T-cell (primary cell): ENCODE measurements around the gene TCP11. TPM values are rescaled to one million over a fixed set of nuclear protein-coding genes. Genes with fewer than 3 reads are reported as not detected.

Experiments used
- ATAC-seq, 4 experiments: fragments of 200-7000 bp in 3 of 4; fragments of 150-1000 bp in 1 of 4; cut with Tn5 transposase; replicated peaks in 1 of 4; 1 replicate in 3 of 4; 2 replicates in 1 of 4; pipeline ENCODE4 v1.10.0; 2021; ENCODE audit warnings: moderate library complexity in 3 of 4, mild to moderate bottlenecking in 2 of 4, moderate number of reproducible peaks in 1 of 4
- CTCF ChIA-PET, 2 donors: fragments of 300-600 bp; sonication (Branson Sonifier 250); formaldehyde crosslinking; loops; one replicate each; lab custom pipeline; 2022; ENCODE audit warnings: antibody characterized with exemption in 2 of 2; lab: Charles Lee
- POLR2A ChIA-PET, 2 donors: fragments of 300-600 bp; sonication (Branson Sonifier 250); formaldehyde crosslinking; loops; one replicate each; lab custom pipeline; 2022; ENCODE audit warnings: antibody characterized with exemption in 2 of 2; lab: Charles Lee
- DNase-seq, 35 experiments: peaks; one replicate each; pipeline versions ENCODE4 v3.0.0 to v3.0.0-alpha.2; 2013 to 2023
- H3K27ac ChIP-seq: one replicate; pipeline ENCODE4 v1.5.1; 2013; ENCODE audit warnings: low read length
- H3K27me3 ChIP-seq, 2 experiments: replicated peaks in 1 of 2; 1 replicate in 1 of 2; 2 replicates in 1 of 2; pipeline versions ENCODE4 v1.6.1 to v1.7.0; 2013; ENCODE audit warnings: low read length in 1 of 2, mixed read lengths in 1 of 2; ENCODE audit not compliant: control insufficient read depth in 2 of 2, insufficient read depth in 2 of 2; ENCODE audit errors: extremely low read depth in 1 of 2
- H3K36me3 ChIP-seq, 2 donors: 1 replicate in 1 of 2; 2 replicates in 1 of 2; pipeline versions ENCODE4 v1.6.1 to v1.7.0; 2013; ENCODE audit warnings: low read length in 1 of 2; ENCODE audit not compliant: control insufficient read depth in 2 of 2, insufficient read depth in 1 of 2; ENCODE audit errors: extremely low read depth in 1 of 2
- H3K4me1 ChIP-seq, 2 experiments: 1 replicate in 1 of 2; 2 replicates in 1 of 2; pipeline versions ENCODE4 v1.6.1 to v1.7.0; 2013; ENCODE audit warnings: low read length in 2 of 2, mixed read lengths in 1 of 2; ENCODE audit not compliant: insufficient read depth in 2 of 2, control insufficient read depth in 1 of 2; ENCODE audit errors: extremely low read depth in 1 of 2
- H3K4me3 ChIP-seq, 2 donors: 1 replicate in 1 of 2; 2 replicates in 1 of 2; pipeline versions ENCODE4 v1.5.1 to v1.7.0; 2013; ENCODE audit warnings: mild to moderate bottlenecking in 2 of 2, low read length in 1 of 2, moderate library complexity in 1 of 2; ENCODE audit not compliant: control insufficient read depth in 1 of 2; ENCODE audit errors: extremely low read depth in 1 of 2
- H3K9me3 ChIP-seq: 2 replicates; pipeline ENCODE4 v1.7.0; 2013
- H3K27ac Mint-ChIP-seq, 2 donors: one replicate each; pipeline ENCODE4 v1.8.0; 2020 to 2021; ENCODE audit warnings: mild to moderate bottlenecking in 2 of 2, mixed read lengths in 2 of 2
- H3K27me3 Mint-ChIP-seq, 2 donors: one replicate each; pipeline ENCODE4 v1.8.0; 2021 to 2022; ENCODE audit warnings: mixed read lengths in 2 of 2
- H3K36me3 Mint-ChIP-seq: one replicate; pipeline ENCODE4 v1.8.0; 2021; ENCODE audit warnings: mixed read lengths
- H3K4me1 Mint-ChIP-seq, 3 donors: one replicate each; pipeline ENCODE4 v1.8.0; 2020 to 2022; ENCODE audit warnings: mixed read lengths in 3 of 3, mild to moderate bottlenecking in 1 of 3
- H3K4me3 Mint-ChIP-seq, 3 donors: one replicate each; pipeline ENCODE4 v1.8.0; 2020 to 2022; ENCODE audit warnings: mild to moderate bottlenecking in 3 of 3, mixed read lengths in 3 of 3, moderate library complexity in 3 of 3
- H3K9me3 Mint-ChIP-seq, 3 donors: one replicate each; pipeline ENCODE4 v1.8.0; 2020 to 2022; ENCODE audit warnings: mixed read lengths in 3 of 3
- WGBS: methylation state at CpG from one replicate; pipeline ENCODE4 v1.1.5; 2013; ENCODE audit warnings: missing lambda C conversion rate; ENCODE audit not compliant: insufficient coverage; 5-methylcytosine and 5-hydroxymethylcytosine counted together
- total RNA-seq, 35 experiments: library from RNA in 6 of 35; stranded (reverse) in 6 of 35; fragments of 120-200 nt in 1 of 35; gene quantifications; one replicate each; pipeline versions ENCODE4 v1.2.1 to v1.2.4 and lab custom pipeline; 2013 to 2026

The TCP11 gene
- total RNA-seq, 5 donors from 2014 or later (not counting 1 experiment from before 2014, with no cell fraction given), result not detected

DNA sequence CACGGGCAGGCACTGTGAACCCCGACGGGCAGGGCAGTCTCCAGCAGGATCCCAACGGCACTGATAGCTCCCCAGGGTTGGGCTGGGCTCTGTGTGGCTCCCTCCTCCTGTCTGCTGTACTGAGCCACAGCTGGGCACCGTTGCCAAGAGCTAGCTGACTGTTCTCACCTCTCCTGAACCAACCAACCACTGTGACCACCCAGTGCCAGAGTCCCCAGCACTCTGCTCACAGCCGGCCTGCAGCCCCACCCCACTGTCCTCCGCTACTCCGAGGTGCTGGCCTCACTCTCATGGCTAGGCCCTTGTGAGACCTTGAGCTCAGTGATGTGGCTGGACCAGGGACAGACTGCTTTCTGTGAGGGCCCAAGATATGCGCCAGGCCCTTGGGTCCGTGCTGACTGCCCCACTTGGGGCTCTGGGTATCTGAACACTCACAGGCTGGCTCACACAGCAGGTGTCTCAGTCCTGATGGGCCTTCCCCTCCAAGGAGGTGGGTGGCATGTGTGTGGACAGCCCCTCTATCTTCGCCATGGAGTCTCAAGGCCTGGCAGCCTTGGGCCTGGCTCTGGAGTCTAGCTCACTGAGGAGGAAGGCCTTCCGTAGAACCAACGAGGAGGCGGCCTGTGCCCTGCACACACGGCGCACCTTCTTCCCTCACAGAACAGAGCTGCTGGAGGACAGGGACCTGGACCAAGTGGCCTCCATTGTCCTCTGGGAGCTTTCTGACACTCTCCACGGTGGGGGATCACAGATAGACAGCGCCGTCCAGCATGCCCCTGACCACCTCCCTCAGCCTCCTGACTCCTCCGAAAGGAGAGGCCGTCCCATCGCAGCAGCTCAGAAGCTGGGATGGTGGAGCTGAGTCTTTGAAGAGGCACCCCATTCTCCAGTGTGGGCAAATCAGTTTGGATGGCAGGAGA, 53.5 kb downstream of the TCP11 start:
- Histone ChIP-seq H3K27ac (no peak overlapping the region), H3K36me3 (peaks cover 22 to 31% of the 10 kb centered on the region in 2 donors)

GRCh38 chr6:35086636-35087360, 54.3 kb downstream of the TCP11 start:
- 100% methylated on average over 3 of the region's 12 CpGs for WGBS
- H3K27me3 Mint-ChIP-seq, result no peaks in the 10 kb centered on the region
- no peaks in the 10 kb centered on the region for H3K9me3 Mint-ChIP-seq
- Histone ChIP-seq H3K4me1 (no peaks in the 10 kb centered on the region), H3K27me3 (no peaks in the 10 kb centered on the region), H3K27ac (no peak overlapping the region), H3K9me3 (no peaks in the 10 kb centered on the region), H3K36me3 (peaks cover 23 to 36% of the 10 kb centered on the region in 2 donors), H3K4me3 (no peak overlapping the region)
- ATAC-seq, result no peak
- CTCF ChIA-PET, result no interaction called here
- no peaks in the 10 kb centered on the region for H3K4me1 Mint-ChIP-seq
- peaks cover 70% of the 10 kb centered on the region for H3K36me3 Mint-ChIP-seq
- no peak for DNase-seq
- POLR2A ChIA-PET, result no interaction called here
- H3K27ac Mint-ChIP-seq, result no peak overlapping the region
- no peak overlapping the region for H3K4me3 Mint-ChIP-seq

More for the DNA sequence above, 53.5 kb downstream of the TCP11 start:
- no peak for ATAC-seq
- no peaks in the 10 kb centered on the region for H3K27me3 Mint-ChIP-seq
- no peaks in the 10 kb centered on the region for H3K9me3 Mint-ChIP-seq
- no peaks in the 10 kb centered on the region for H3K27me3 ChIP-seq
- no peaks in the 10 kb centered on the region for H3K4me1 ChIP-seq
- WGBS, result 91% methylated on average over 16 of the region's 22 CpGs
- POLR2A ChIA-PET, result no interaction called here
- H3K27ac Mint-ChIP-seq, result no peak overlapping the region
- H3K36me3 Mint-ChIP-seq, result peaks cover 63% of the 10 kb centered on the region
- H3K4me1 Mint-ChIP-seq, result no peaks in the 10 kb centered on the region
- DNase-seq, result no peak
- H3K4me3 ChIP-seq, result no peak overlapping the region
- no peaks in the 10 kb centered on the region for H3K9me3 ChIP-seq
- no peak overlapping the region for H3K4me3 Mint-ChIP-seq
- CTCF ChIA-PET, result no interaction called here

DNA sequence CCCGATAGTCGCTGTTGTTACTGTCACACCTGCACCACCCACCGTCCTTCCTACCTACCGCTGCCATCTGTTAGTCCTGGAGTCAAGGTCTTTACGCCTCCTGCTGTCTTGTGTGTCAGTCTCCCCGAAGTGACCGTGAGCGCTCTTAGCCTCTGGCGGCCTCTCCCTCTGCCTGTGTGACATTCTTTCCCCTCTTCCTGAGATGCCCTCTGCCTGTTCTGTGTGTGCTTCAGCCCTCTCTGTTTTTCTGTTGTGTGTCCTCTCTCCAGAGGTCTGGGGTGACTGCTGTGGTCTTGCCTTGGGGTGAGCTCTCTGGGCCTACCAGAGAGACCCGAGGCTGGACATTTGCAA, 54.9 kb downstream of the TCP11 start:
- H3K4me3 Mint-ChIP-seq, result no peak overlapping the region
- H3K4me1 Mint-ChIP-seq, result no peaks in the 10 kb centered on the region

DNA sequence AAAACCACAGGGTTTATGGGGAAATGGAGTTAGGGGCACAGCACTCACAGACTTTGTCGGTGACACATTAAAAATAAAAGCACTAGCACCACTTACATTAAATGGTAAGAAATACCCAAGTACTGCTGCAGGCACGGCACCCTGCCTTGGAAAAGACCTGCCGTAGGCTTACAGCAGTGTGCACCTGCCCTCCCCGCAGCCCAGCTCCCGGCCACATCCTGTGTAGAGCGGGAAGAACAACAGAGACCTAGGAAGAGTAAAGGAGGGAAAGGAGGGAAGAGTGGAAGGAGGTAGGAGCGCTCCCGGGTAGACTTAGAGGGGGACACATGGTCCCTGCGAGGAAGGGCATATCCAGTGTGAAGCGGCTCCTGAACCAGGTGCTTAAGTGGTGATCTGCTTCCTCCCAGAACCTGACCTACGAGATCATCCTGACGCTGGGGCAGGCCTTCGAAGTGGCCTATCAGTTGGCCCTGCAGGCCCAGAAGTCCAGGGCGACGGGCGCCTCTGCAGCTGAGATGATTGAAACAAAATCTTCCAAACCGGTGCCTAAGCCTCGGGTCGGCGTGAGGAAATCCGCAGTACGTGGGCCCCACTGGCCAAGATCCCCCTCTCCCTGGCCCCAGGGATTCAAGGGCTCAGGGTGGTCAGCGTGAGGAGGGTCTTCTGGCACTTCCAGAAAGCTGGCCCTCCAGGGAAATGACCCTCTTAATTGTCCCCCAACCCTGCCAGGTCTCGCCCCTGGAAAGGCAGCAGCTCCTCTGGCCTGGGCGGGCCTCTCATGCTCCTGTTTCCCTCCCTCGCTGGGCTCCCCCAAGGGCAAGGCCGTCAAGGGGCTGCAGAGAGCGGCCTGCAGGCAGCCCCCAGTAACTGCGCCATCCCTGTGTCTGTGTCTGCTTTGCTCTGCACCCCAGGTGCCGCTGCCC, 55.5 kb downstream of the TCP11 start:
- no peaks in the 10 kb centered on the region for H3K9me3 ChIP-seq
- Mint-ChIP-seq H3K9me3 (no peaks in the 10 kb centered on the region), H3K4me1 (no peaks in the 10 kb centered on the region), H3K4me3 (no peak overlapping the region), H3K36me3 (peaks cover 67% of the 10 kb centered on the region), H3K27ac (no peak overlapping the region), H3K27me3 (no peaks in the 10 kb centered on the region)
- H3K27me3 ChIP-seq, result no peaks in the 10 kb centered on the region
- ATAC-seq (no peak), DNase-seq (peak in 1 of 35 experiments; percentile 6)
- 97% methylated on average over 27 of the region's 30 CpGs for WGBS
- H3K36me3 ChIP-seq, result peaks cover 30 to 46% of the 10 kb centered on the region in 2 donors
- ChIA-PET CTCF (no interaction called here), POLR2A (no interaction called here)
- no peak overlapping the region for H3K4me3 ChIP-seq
- no peak overlapping the region for H3K27ac ChIP-seq
- no peaks in the 10 kb centered on the region for H3K4me1 ChIP-seq

More for the DNA sequence above, 54.9 kb downstream of the TCP11 start:
- 88% methylated on average over 10 of the region's 10 CpGs for WGBS
- H3K4me3 ChIP-seq, result no peak overlapping the region
- peaks cover 71% of the 10 kb centered on the region for H3K36me3 Mint-ChIP-seq
- ATAC-seq (no peak), DNase-seq (peak in 1 of 35 experiments; percentile 3)
- H3K27ac Mint-ChIP-seq, result no peak overlapping the region
- H3K27me3 ChIP-seq, result no peaks in the 10 kb centered on the region
- no peaks in the 10 kb centered on the region for H3K9me3 ChIP-seq
- ChIA-PET CTCF (no interaction called here), POLR2A (no interaction called here)
- peaks cover 28 to 40% of the 10 kb centered on the region in 2 donors for H3K36me3 ChIP-seq
- no peaks in the 10 kb centered on the region for H3K9me3 Mint-ChIP-seq
- no peaks in the 10 kb centered on the region for H3K4me1 ChIP-seq
- no peaks in the 10 kb centered on the region for H3K27me3 Mint-ChIP-seq
- H3K27ac ChIP-seq, result no peak overlapping the region

GRCh38 chr6:35084511-35085203, 56.5 kb downstream of the TCP11 start:
- no peak for ATAC-seq
- Mint-ChIP-seq H3K27me3 (no peaks in the 10 kb centered on the region), H3K27ac (no peak overlapping the region), H3K4me1 (no peaks in the 10 kb centered on the region), H3K36me3 (peaks cover 66% of the 10 kb centered on the region), H3K4me3 (no peak overlapping the region), H3K9me3 (no peaks in the 10 kb centered on the region)
- POLR2A ChIA-PET, result no interaction called here
- CTCF ChIA-PET, result no interaction called here
- Histone ChIP-seq H3K9me3 (no peaks in the 10 kb centered on the region), H3K27ac (no peak overlapping the region), H3K27me3 (no peaks in the 10 kb centered on the region), H3K4me1 (no peaks in the 10 kb centered on the region), H3K4me3 (no peak overlapping the region), H3K36me3 (peaks cover 37 to 53% of the 10 kb centered on the region in 2 donors)
- DNase-seq, result peak in 1 of 35 experiments; percentile 21
- WGBS, result 93% methylated on average over 7 of the region's 12 CpGs
